Activated T-cell treated with anti-CD3 and anti-CD28 coated beads, Interleukin-2, amount 50 U/mL, for 72 hours (primary cell): ENCODE data around the gene GLTP. TPM values are rescaled to one million over a fixed set of nuclear protein-coding genes. Genes with fewer than 3 reads are reported as not detected.
"Not testable (repeated sequence)": the region's sequence is repeated elsewhere in the genome, so short reads cannot be mapped to it uniquely, and the experiment has no call there.

Source experiments
- ATAC-seq, 2 donors: fragments of 150-1000 bp; cut with Tn5 transposase; replicated peaks in 1 of 2; 2 replicates each; pipeline ENCODE4 v1.10.0; 2021; ENCODE audit warnings: moderate library complexity in 2 of 2, mild to moderate bottlenecking in 1 of 2
- DNase-seq, 2 donors: peaks; one replicate each; pipeline ENCODE4 v3.0.0; 2021 to 2022; ENCODE audit warnings: mixed read lengths in 1 of 2
- H3K27ac Mint-ChIP-seq: one replicate; pipeline ENCODE4 v1.8.0; 2022; ENCODE audit warnings: mild to moderate bottlenecking, moderate library complexity, mixed read lengths
- H3K27me3 Mint-ChIP-seq: one replicate; pipeline ENCODE4 v1.8.0; 2022; ENCODE audit warnings: low read depth, mixed read lengths
- H3K36me3 Mint-ChIP-seq, 2 donors: one replicate each; pipeline ENCODE4 v1.8.0; 2022; ENCODE audit warnings: mixed read lengths in 2 of 2, mild to moderate bottlenecking in 1 of 2; ENCODE audit not compliant: insufficient read depth in 2 of 2
- H3K4me1 Mint-ChIP-seq: one replicate; pipeline ENCODE4 v1.8.0; 2022; ENCODE audit warnings: low read depth, mixed read lengths
- H3K4me3 Mint-ChIP-seq, 2 donors: one replicate each; pipeline ENCODE4 v1.8.0; 2022; ENCODE audit warnings: mild to moderate bottlenecking in 2 of 2, mixed read lengths in 2 of 2, moderate library complexity in 2 of 2
- H3K9me3 Mint-ChIP-seq, 2 donors: one replicate each; pipeline ENCODE4 v1.8.0; 2022; ENCODE audit warnings: mixed read lengths in 2 of 2
- total RNA-seq, 2 donors: library from RNA; stranded (reverse); gene quantifications; one replicate each; pipeline ENCODE4 v1.2.3, GENCODE V29; 2022

GLTP gene, protein sequence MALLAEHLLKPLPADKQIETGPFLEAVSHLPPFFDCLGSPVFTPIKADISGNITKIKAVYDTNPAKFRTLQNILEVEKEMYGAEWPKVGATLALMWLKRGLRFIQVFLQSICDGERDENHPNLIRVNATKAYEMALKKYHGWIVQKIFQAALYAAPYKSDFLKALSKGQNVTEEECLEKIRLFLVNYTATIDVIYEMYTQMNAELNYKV
- 10 to 100 TPM; 23.8 to 24.5 TPM for total RNA-seq

DNA sequence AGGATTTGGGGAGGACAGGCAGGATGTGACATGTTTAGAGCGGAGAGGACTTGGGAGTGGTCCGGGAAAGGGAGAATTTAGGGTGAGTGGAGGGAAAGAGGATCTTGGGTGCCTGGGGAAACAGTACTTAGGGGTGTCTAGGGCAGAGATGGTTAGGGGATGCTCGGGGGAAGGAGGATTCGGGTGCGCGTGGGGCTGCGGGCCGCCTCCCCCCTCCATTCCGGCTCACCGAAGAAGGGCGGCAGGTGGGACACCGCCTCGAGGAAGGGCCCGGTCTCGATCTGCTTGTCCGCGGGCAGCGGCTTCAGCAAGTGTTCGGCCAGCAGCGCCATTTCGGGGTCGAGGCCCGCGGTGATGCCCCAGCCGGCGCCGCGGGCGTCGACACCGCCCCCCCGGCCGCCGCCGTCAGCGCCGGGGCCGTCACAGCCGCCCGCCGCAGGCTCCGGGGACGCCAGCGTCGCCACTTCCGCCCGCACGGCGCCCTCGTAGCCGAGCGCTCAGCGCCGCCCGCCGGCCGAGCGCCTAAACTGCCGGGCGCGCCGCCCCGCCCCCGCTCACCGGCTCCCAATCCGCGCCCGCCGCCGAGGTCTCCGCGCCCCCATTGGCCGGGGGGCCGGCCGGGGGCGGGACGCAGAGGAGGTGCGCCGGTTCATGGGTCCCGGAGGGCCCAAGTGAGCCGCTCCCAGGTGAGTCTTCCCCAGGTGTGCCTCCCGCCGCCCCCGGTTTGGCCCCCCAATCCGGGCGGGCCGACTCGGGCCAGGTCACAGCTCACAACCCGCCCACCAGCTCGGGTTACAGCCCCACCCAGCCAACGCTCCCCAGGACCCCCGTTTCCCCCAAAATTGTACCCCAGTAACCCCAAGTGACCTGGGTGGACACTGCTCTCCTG is at the start of gene GLTP:
Gene GLTP, minus strand, starts transcription at position 499 of the 889 bp plus-strand sequence. Its CDS starts 167 bp downstream, at position 332.
- Mint-ChIP-seq H3K27me3 (no peaks in the 10 kb centered on the region), H3K4me3 (peak within 1 kb of the TSS; percentile 93 to 99), H3K4me1 (peaks cover 56% of the 10 kb centered on the region), H3K27ac (peak within 1 kb of the TSS; percentile 89), H3K9me3 (no peaks in the 10 kb centered on the region), H3K36me3 (no peaks in the 10 kb centered on the region)
- peak; percentile 95 to 97 for ATAC-seq
- DNase-seq = peak; percentile 91 to 96

DNA sequence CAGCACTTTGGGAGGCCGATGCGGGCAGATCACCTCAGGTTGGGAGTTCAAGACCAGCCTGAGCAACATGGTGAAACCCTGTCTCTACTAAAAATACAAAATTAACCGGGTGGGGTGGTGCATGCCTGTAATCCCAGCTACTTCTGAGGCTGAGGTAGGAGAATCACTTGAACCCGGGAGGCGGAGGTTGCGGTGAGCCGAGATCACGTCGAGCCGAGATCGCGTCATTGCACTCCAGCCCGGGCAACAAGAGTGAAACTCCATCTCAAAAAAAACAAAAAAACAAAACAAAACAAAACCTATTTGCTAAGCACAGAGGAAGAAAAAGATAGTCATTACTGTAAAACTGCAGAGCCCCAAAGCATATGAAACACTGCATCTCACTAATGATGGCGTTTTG is 49.0 kb upstream of the GLTP start:
- not testable (repeated sequence) for DNase-seq, ATAC-seq, H3K4me3 Mint-ChIP-seq, H3K4me1 Mint-ChIP-seq, H3K9me3 Mint-ChIP-seq, H3K27me3 Mint-ChIP-seq
- Mint-ChIP-seq H3K36me3 (peaks cover 8 to 15% of the 10 kb centered on the region in 2 donors), H3K27ac (peak overlapping the region; percentile 33)

DNA sequence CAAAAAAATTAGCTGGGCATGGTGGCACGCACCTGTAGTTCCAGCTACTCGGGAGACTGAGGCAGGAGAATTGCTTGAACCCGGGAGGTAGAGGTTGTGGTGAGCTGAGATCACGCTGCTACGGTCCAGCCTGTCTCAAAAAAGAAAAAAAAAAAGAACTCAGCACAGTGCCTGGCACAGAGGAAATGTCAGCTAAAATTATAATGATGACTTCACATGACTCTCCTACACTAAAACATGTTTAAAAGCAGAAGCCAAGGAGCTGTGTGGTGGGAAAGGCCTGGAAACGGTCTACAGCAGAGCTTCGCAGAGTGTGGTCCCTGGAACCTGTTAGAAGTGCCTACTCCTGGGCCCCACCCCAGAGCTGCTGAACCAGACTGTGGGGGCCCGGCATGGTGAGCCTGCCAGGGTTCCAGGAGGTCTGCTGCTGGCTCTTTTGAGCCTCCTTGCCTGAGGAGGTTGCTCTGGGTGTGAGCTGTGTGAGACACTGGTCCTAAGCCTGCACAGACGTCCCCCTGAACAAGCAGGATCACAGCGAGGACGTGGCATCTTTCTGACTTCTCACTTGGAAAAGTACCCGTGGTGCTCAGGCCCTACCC is 47.8 kb upstream of the GLTP start:
- no peak overlapping the region for H3K27ac Mint-ChIP-seq
- no peak overlapping the region for H3K4me3 Mint-ChIP-seq

DNA sequence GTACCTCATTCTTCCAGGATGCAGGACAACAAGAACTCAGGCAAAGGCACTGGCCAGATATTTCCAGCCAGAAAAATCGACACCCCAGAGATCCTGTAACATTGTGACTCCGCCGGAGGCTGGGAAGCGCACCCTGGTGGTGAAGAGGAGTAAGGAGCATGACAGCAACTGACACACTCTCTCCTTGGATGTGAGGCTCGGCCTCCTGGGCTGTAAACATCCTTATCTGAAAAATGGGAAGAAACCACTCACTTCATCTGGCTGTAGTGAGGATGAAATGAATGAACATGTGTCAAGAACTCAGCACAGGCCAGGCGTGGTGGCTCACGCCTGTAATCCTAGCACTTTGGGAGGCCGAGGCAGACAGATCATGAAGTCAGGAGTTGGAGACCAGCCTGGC is 47.3 kb upstream of the GLTP start:
- H3K4me3 Mint-ChIP-seq = no peak overlapping the region
- H3K36me3 Mint-ChIP-seq = peaks cover 8% of the 10 kb centered on the region in 2 donors
- no peaks in the 10 kb centered on the region for H3K27me3 Mint-ChIP-seq
- no peaks in the 10 kb centered on the region for H3K4me1 Mint-ChIP-seq
- DNase-seq = peak; percentile 34 to 41
- H3K27ac Mint-ChIP-seq = no peak overlapping the region
- no peaks in the 10 kb centered on the region for H3K9me3 Mint-ChIP-seq
- peak in 1 of 2 donors; percentile 65 for ATAC-seq

More for the DNA sequence above, 47.8 kb upstream of the GLTP start:
- Mint-ChIP-seq H3K9me3 (no peaks in the 10 kb centered on the region), H3K27me3 (no peaks in the 10 kb centered on the region), H3K4me1 (no peaks in the 10 kb centered on the region), H3K36me3 (peaks cover 8% of the 10 kb centered on the region in 2 donors)
- ATAC-seq (no peak), DNase-seq (no peak)

DNA sequence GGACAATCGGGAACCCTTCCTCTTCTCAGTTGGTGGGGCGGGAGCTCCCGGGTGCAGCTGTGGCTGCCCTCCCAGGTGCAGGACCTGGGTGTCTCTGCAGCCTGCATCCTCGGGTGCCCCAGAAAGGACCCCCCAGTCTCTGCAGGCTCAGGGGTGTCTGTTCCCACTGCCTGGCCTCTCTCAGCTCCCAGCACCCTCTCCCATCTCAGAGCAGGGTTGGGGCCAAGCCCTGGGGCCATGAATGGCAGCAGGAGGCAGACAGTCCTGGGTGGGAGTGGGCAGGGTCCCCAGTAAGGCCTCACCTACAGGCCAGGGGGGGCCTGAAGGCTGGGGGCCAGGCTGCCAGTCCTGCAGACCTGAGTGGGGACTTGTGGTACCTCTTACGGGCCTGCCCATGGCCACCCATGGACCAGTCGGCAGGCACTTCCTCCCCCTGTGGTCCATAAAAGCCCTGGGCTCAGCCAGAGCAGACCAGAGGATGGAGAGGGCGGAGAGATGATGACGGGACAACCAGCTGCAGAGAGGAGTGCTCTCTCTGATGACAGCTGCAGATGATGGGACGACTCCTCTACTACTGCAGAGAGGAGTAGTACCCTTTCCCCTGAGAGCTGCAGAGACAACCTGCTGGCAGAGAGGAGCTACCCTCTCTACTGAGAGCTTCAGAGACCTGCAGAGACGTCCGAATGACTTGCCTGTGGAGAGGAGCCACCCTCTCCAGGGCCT is 46.3 kb upstream of the GLTP start:
- Mint-ChIP-seq H3K27me3 (no peaks in the 10 kb centered on the region), H3K4me3 (no peak overlapping the region), H3K4me1 (no peaks in the 10 kb centered on the region), H3K27ac (no peak overlapping the region), H3K9me3 (no peaks in the 10 kb centered on the region), H3K36me3 (peaks cover 2% of the 10 kb centered on the region in 2 donors)
- DNase-seq (no peak), ATAC-seq (no peak)

DNA sequence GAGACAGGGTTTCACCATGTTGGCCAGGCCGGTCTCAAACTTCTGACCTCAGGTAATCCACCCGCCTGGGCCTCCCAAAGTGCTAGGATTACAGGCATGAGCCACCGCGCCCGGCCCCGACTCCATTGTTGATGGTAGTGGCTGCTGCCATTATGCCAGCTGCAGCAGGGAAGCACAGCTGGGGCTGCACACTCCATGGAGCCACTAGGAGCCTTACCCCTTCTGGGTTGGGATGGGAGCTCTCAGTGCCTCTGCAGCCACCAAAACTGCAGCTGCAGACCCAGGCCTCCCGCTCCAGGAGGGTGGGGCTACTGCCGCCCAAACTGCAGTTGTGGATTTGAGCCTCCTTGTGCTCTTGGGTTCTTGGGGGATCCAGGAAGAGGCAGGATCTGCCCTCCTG is 45.7 kb upstream of the GLTP start:
- Mint-ChIP-seq H3K4me1 (no peaks in the 10 kb centered on the region), H3K27ac (no peak overlapping the region), H3K27me3 (no peaks in the 10 kb centered on the region), H3K36me3 (peaks cover 2 to 4% of the 10 kb centered on the region in 2 donors), H3K4me3 (no peak overlapping the region), H3K9me3 (no peaks in the 10 kb centered on the region)
- ATAC-seq (no peak), DNase-seq (no peak)

DNA sequence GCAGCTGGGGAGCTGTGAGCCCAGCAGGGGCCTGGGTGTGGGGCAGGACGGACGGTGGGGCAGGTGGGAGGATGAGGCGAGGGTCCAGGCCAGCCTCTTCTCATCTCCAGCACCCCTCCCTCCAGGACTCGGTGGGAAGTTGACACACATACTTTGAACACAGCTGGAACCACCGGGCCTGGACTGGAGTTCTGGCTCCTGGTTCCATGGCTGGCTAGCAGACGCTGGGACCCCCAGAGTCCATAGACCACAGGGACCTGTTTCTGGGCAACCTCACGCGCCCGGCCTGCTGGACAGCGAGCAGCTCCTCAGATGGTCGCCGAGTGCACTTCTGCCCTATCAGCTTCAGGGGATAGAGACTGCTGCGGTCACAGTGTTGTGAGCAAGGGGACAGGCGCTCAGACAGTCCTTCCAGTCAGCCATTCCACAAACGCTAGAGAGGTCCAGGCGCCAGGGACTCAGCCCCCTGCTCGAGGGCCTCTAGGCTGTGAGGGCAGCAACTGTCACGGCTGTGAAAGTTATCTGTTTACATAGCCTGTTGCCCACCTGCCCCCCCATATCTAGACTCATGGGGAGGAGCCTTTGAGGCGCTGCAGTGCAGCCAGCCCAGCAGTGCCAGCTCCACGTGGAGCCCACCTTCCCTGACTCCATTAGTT is 45.0 kb upstream of the GLTP start:
- H3K36me3 Mint-ChIP-seq = peaks cover 3 to 10% of the 10 kb centered on the region in 2 donors
- no peaks in the 10 kb centered on the region for H3K4me1 Mint-ChIP-seq
- ATAC-seq = peak in 1 of 2 donors; percentile 18

DNA sequence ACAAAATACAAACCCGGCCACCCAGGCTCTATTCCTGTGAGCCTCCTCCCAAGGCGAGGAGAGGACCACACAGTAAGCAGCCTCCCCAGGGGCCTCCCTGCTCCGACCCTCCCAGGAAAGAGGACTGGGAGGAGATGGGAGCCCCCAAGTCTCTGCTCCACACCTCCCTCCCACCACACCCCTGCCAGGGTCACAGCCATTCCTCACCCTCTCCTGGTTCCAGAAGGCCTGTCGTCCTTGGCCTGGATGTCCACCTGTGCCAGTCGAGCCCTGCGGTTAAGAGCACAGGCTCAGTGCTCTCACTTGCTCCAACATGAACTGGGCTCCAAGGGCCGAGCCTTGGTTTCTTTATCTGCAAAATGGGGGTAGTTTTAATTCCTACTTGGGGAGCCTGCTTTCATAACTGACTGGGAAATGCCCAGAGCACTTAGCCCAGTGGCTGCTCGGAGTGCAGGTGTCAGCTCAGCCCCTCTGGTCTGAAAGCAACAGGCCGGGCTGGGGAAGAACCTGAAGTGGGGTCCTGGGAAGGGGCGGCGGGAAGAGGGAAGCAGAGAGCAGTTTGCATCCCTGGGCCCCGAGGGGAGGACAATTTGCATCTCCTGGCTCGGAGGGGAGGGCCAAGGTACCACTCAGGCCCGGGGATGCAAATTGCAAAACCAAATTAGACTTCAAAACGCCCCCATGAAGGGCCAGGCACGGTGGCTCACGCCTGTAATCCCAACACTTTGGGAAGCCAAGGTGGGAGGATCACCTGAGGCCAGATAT is 43.3 kb upstream of the GLTP start:
- Mint-ChIP-seq H3K4me1 (no peaks in the 10 kb centered on the region), H3K4me3 (no peak overlapping the region), H3K27me3 (no peaks in the 10 kb centered on the region), H3K27ac (no peak overlapping the region), H3K9me3 (no peaks in the 10 kb centered on the region), H3K36me3 (peaks cover 6 to 10% of the 10 kb centered on the region in 2 donors)
- no peak for ATAC-seq
- no peak for DNase-seq

More for the DNA sequence above, 45.0 kb upstream of the GLTP start:
- Mint-ChIP-seq H3K27me3 (no peaks in the 10 kb centered on the region), H3K4me3 (no peak overlapping the region), H3K27ac (no peak overlapping the region), H3K9me3 (no peaks in the 10 kb centered on the region)
- no peak for DNase-seq

DNA sequence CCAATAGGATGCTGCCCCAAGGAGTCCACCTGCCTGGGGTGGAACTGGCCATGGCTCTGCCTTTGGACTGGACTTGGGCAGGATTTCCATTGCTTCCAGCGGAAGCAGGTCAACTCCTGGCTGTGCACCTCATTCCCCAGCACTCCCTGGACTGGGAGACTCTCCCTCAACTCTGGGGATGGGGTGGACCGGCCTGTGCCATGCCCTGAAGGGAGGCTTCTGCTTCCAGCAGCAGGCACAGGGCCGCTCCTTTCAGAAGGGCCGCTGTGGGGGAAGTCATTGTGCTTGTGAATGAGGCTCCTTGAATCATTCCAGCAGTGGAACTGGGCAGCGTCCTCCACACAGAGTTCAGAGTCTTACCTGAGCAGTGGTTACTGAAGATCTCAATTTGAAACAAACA is 42.7 kb upstream of the GLTP start:
- ATAC-seq (no peak), DNase-seq (no peak)
- Mint-ChIP-seq H3K9me3 (no peaks in the 10 kb centered on the region), H3K27me3 (no peaks in the 10 kb centered on the region), H3K4me3 (no peak overlapping the region), H3K36me3 (peaks cover 6 to 10% of the 10 kb centered on the region in 2 donors), H3K27ac (no peak overlapping the region), H3K4me1 (no peaks in the 10 kb centered on the region)

DNA sequence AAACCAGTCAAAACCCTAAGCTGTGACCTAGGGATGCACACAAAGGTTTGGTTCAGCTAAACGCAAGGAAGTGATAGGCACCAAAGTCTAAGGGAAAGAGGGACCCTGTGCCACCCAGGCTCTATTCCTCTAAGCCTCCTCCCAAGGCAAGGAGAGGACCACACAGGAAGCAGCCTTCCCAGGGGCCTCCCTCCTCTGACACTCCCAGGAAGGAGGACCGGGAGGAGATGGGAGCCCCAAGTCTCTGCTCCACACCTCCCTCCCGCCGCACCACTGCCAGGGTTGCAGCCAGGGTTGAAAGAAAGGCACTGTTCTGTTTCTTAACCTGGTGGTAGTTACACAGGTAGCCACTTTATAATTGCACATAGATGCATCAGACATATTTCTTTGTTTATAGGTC is 41.6 kb upstream of the GLTP start:
- Mint-ChIP-seq H3K27me3 (no peaks in the 10 kb centered on the region), H3K9me3 (no peaks in the 10 kb centered on the region), H3K4me1 (no peaks in the 10 kb centered on the region), H3K27ac (no peak overlapping the region), H3K36me3 (peaks cover 6 to 10% of the 10 kb centered on the region in 2 donors), H3K4me3 (no peak overlapping the region)
- DNase-seq (no peak), ATAC-seq (no peak)

DNA sequence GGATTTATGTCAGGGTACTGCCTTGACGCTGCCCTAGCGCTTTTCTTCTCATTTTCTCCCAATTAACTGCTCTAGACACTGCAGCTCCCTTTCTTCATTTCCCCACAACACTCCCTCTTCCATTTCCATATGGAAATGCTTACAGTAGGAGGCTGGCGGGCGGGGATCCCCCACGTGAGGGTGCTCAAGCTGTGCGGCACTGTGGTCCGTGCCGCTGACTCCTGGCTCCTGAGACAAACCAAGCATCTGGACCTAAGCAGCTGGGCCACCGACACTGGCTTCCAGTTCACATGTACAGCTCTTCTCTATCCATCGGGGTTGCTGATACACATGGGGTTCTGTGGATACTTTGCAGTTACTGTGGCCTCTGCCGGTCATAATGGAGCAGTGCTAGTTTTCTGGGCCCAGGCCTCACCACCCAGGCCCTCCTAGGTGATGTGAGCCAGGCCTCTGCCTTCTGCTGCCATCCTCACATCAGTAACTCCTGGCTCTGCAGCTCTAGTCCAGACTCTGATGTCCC is 40.0 kb upstream of the GLTP start:
- H3K36me3 Mint-ChIP-seq = peaks cover 6 to 12% of the 10 kb centered on the region in 2 donors
- no peak for ATAC-seq
- no peak for DNase-seq
- no peak overlapping the region for H3K4me3 Mint-ChIP-seq
- H3K4me1 Mint-ChIP-seq = no peaks in the 10 kb centered on the region
- no peaks in the 10 kb centered on the region for H3K9me3 Mint-ChIP-seq
- H3K27ac Mint-ChIP-seq = no peak overlapping the region
- no peaks in the 10 kb centered on the region for H3K27me3 Mint-ChIP-seq

DNA sequence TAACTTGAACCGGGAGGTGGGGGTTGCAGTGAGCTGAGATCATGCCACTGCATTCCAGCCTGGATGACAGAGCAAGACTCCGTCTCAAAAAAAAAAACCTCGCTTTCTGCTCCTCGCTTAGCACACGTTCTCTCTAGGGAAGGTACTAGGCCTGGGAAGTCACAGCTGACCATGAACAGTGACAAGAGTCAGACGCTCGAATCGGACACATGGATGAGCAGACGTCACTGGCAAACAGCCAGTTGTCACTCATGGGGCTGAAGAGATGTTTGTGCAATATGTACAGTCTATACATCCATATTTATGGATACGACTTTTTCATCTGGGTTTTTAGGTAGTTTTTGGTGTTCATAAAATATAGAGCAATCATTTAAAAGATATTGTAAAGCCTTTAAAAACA is 39.1 kb upstream of the GLTP start:
- Mint-ChIP-seq H3K36me3 (peaks cover 6 to 11% of the 10 kb centered on the region in 2 donors), H3K4me3 (no peak overlapping the region), H3K4me1 (no peaks in the 10 kb centered on the region), H3K27me3 (no peaks in the 10 kb centered on the region), H3K27ac (no peak overlapping the region), H3K9me3 (no peaks in the 10 kb centered on the region)
- DNase-seq (no peak), ATAC-seq (no peak)
